ENCODE results near the gene NBEAL1. TPM values are rescaled to one million over a fixed set of nuclear protein-coding genes. Genes with fewer than 3 reads are reported as not detected.
"Not testable (repeated sequence)": the region's sequence is repeated elsewhere in the genome, so short reads cannot be mapped to it uniquely, and the experiment has no call there.

NBEAL1 gene
- total and polyA plus RNA-seq, 9 donors, result 3.0 to 20.5 (median 6.0) TPM

DNA sequence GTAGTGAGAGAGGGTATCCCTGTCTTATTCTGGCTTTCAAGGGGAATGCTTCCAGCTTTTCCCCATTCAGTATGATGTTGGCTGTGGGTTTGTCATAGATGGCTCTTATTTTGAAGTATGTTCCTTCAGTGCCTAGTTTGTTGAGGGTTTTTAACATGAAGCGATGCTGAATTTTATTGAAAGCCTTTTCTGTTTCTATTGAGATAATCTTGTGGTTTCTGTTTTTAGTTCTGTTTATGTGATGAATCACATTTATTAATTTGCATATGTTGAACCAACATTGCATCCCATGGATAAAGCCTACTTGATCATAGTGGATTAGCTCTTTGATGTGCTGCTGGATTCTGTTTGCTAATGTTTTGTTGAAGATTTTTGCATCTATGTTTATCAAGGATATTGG, 87.7 kb downstream of the NBEAL1 start:
- not testable (repeated sequence) for H3K27me3 ChIP-seq (ENCODE audit: control insufficient read depth, insufficient read depth, low read length); H3K27ac ChIP-seq (ENCODE audit: low read length); DNase-seq; H3K9me3 ChIP-seq (replicated peaks; ENCODE audit: control insufficient read depth, low read depth, low read length); H3K4me1 ChIP-seq (ENCODE audit: control insufficient read depth, insufficient read depth, low read length); H3K4me3 ChIP-seq (ENCODE audit: low read length); H3K36me3 ChIP-seq (ENCODE audit: control insufficient read depth, insufficient read depth, low read length)
- no CpG with 5 or more reads among the region's 1 CpG for WGBS (ENCODE audit: insufficient coverage)

DNA sequence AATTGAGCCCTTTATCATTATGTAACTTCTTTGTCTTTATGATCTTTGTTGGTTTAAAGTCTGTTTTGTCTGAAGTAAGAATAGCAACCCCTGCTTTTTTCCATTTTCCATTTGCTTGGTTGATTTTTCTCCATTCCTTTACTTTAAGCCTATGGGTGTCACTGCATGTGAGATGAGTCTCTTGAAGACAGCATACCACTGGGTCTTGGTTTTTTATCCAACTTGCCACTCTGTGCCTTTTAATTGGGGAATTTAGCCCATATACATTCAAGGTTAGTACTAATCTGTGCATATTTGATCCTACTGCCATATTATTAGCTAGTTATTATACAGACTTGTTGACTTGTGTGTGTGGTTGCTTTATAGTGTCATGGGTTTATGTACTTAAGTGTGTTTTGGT, 89.6 kb downstream of the NBEAL1 start:
- H3K4me1 ChIP-seq (ENCODE audit: control insufficient read depth, insufficient read depth, low read length), result no peaks in the 10 kb centered on the region
- H3K36me3 ChIP-seq (ENCODE audit: control insufficient read depth, insufficient read depth, low read length), result peaks cover 8% of the 10 kb centered on the region
- H3K4me3 ChIP-seq (ENCODE audit: low read length), result no peak overlapping the region
- H3K9me3 ChIP-seq (replicated peaks; ENCODE audit: control insufficient read depth, low read depth, low read length), result peaks cover 7% of the 10 kb centered on the region
- no peak overlapping the region for H3K27ac ChIP-seq (ENCODE audit: low read length)
- DNase-seq, result no peak
- no peaks in the 10 kb centered on the region for H3K27me3 ChIP-seq (ENCODE audit: control insufficient read depth, insufficient read depth, low read length)

DNA sequence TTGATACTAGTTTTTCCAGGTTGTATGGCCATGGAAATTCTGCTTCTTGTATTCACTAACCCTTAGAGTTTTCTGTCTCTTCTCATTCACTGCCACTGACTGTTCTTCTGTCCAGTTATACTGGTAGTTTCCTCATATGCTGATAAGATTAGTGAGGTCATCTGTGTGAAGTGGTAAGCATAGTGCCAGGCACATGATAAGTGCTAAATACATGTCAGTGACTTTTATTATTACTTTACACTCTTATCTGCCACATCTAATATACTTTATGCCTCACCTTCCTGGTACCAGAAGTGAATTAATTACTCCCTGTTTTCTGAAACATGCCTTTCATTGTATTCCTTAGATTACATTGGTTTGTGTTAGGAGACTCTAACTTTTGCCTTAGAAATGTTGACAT, 91.3 kb downstream of the NBEAL1 start:
- Histone ChIP-seq H3K27ac (ENCODE audit: low read length) (no peak overlapping the region), H3K4me3 (ENCODE audit: low read length) (no peak overlapping the region), H3K4me1 (ENCODE audit: control insufficient read depth, insufficient read depth, low read length) (no peaks in the 10 kb centered on the region), H3K27me3 (ENCODE audit: control insufficient read depth, insufficient read depth, low read length) (no peaks in the 10 kb centered on the region), H3K36me3 (ENCODE audit: control insufficient read depth, insufficient read depth, low read length) (peaks cover 10% of the 10 kb centered on the region), H3K9me3 (replicated peaks; ENCODE audit: control insufficient read depth, low read depth, low read length) (peaks cover 7% of the 10 kb centered on the region)
- DNase-seq, result no peak

DNA sequence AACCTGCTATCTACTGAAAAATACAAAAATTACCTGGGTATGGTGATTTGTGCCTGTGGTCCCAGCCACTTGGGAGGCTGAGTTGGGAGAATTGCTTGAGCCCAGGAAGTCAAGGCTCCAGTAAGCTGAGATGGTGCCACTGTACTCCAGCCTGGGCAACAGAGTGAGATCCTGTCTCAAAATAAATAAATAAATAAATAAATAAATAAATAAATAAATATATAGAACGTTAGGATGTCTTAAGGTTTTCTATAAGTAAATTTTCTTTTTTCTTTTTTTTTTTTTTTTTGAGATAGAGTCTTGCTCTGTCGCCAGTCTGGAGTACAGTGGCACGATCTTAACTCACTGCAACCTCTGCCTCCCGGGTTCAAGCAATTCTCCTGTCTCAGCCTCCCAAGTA, 95.8 kb downstream of the NBEAL1 start:
- H3K27ac ChIP-seq (ENCODE audit: low read length); H3K4me1 ChIP-seq (ENCODE audit: control insufficient read depth, insufficient read depth, low read length); H3K27me3 ChIP-seq (ENCODE audit: control insufficient read depth, insufficient read depth, low read length); H3K9me3 ChIP-seq (replicated peaks; ENCODE audit: control insufficient read depth, low read depth, low read length); H3K4me3 ChIP-seq (ENCODE audit: low read length); DNase-seq: not testable (repeated sequence)
- WGBS (ENCODE audit: insufficient coverage), result no CpG with 5 or more reads among the region's 4 CpGs
- peaks cover 30% of the 10 kb centered on the region for H3K36me3 ChIP-seq (ENCODE audit: control insufficient read depth, insufficient read depth, low read length)

DNA sequence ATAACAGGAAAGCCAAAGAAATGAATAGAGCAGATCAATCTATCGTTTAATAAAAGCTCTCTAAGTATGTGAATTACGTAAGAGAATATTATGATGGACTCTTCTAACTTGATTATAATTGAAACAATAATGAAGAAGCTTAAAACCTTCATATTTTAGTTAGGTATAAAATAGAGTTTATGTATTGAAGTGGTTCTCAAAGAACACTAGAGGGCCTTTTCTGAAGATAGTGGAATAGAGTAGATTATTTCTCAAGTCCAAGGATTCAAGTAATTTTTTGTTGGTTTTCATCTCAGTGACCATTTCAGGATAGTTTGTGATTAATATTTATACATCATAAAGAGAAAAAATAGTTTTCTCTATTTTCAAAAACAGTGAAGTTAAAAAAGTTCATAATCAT, 97.7 kb downstream of the NBEAL1 start:
- Histone ChIP-seq H3K36me3 (ENCODE audit: control insufficient read depth, insufficient read depth, low read length) (peaks cover 30% of the 10 kb centered on the region), H3K27ac (ENCODE audit: low read length) (no peak overlapping the region), H3K4me1 (ENCODE audit: control insufficient read depth, insufficient read depth, low read length) (no peaks in the 10 kb centered on the region), H3K9me3 (replicated peaks; ENCODE audit: control insufficient read depth, low read depth, low read length) (no peaks in the 10 kb centered on the region), H3K4me3 (ENCODE audit: low read length) (no peak overlapping the region), H3K27me3 (ENCODE audit: control insufficient read depth, insufficient read depth, low read length) (no peaks in the 10 kb centered on the region)
- DNase-seq, result no peak
- no CpG with 5 or more reads among the region's 2 CpGs for WGBS (ENCODE audit: insufficient coverage)

DNA sequence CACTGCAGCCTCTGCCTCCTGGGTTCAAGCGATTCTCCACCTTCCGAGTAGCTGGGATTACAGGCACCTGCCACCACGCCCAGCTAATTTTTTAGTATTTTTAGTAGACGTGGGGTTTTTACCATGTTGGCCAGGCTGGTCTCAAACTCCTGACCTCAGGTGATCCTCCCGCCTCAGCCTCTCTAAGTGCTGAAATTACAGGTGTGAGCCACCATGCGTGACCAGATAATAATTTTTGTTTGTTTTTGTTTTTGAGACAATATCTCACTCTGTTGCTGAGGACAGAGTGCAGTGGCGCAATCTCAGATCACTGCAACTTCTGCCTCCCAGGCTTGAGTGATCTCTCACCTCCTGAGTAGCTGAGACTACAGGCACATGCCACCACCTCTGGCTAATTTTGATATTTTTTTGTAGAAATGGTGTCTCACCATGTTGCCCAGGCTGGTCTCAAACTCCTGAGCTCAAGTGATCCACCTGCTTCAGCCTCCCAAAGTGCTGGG, 100.6 kb downstream of the NBEAL1 start:
- not testable (repeated sequence) for H3K9me3 ChIP-seq (replicated peaks; ENCODE audit: control insufficient read depth, low read depth, low read length); H3K27me3 ChIP-seq (ENCODE audit: control insufficient read depth, insufficient read depth, low read length); DNase-seq; H3K27ac ChIP-seq (ENCODE audit: low read length); H3K4me3 ChIP-seq (ENCODE audit: low read length); H3K4me1 ChIP-seq (ENCODE audit: control insufficient read depth, insufficient read depth, low read length)
- H3K36me3 ChIP-seq (ENCODE audit: control insufficient read depth, insufficient read depth, low read length), result peaks cover 22% of the 10 kb centered on the region
- WGBS (ENCODE audit: insufficient coverage), result 100% methylated on average over 1 of the region's 7 CpGs

DNA sequence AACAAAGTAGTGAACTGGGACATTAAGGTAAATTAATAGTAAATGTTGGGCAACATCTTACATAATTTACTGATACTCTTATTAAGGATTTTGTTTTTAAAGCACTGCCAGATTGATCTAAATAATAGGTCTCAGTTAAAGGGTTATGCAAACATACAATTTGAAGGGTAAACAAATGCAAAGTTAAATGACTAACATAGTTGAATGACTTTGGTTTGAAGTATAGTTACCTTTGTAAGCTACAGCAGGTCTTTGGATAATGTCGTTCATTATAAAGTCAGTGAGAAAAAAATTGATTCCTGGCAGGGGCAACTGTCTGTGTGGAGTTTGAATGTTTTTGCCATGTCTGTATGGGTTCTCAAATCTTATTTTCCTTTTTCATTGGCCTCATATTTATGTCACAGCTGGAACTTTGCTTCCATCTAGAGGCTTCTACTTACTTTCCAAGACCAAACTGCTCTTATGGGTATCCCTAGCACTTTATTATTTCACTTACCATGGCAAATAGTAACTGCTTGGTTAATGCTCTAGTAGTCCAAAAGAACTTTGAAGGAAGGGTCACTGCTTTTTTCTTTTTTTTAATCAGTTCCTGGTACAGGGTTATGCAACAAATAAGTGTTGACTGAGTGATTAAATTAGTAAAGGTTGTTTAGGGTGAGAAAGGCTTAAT, 107.8 kb downstream of the NBEAL1 start:
- no peaks in the 10 kb centered on the region for H3K27me3 ChIP-seq (ENCODE audit: control insufficient read depth, insufficient read depth, low read length)
- DNase-seq, result peak; percentile 60
- no peak overlapping the region for H3K4me3 ChIP-seq (ENCODE audit: low read length)
- H3K4me1 ChIP-seq (ENCODE audit: control insufficient read depth, insufficient read depth, low read length), result no peaks in the 10 kb centered on the region
- no CpG with 5 or more reads among the region's 1 CpG for WGBS (ENCODE audit: insufficient coverage)
- peaks cover 3% of the 10 kb centered on the region for H3K36me3 ChIP-seq (ENCODE audit: control insufficient read depth, insufficient read depth, low read length)
- H3K27ac ChIP-seq (ENCODE audit: low read length), result no peak overlapping the region
- no peaks in the 10 kb centered on the region for H3K9me3 ChIP-seq (replicated peaks; ENCODE audit: control insufficient read depth, low read depth, low read length)

DNA sequence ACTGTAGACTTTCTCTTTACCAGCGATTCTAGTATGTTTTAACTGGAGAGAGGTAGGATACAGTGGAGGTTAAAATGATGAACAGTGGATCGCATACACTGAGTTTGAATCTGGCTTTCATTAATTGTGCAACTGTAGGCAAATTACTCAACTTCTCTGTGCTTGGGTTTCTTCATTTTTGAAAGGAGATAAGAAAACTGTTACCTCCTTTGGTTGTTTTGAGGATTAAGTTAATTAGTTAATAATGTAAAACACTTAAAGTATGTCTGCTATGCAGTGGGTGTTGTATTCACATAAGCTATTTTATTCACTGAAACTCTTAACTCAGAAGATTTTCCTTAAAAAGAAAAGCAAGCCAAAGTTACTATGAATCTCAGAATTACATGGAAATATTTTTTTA, 112.3 kb downstream of the NBEAL1 start:
- peaks cover 3% of the 10 kb centered on the region for H3K36me3 ChIP-seq (ENCODE audit: control insufficient read depth, insufficient read depth, low read length)
- no peaks in the 10 kb centered on the region for H3K4me1 ChIP-seq (ENCODE audit: control insufficient read depth, insufficient read depth, low read length)
- no peak overlapping the region for H3K4me3 ChIP-seq (ENCODE audit: low read length)
- 79% methylated on average over 2 of the region's 2 CpGs for WGBS (ENCODE audit: insufficient coverage)
- no peaks in the 10 kb centered on the region for H3K9me3 ChIP-seq (replicated peaks; ENCODE audit: control insufficient read depth, low read depth, low read length)
- DNase-seq, result no peak
- no peaks in the 10 kb centered on the region for H3K27me3 ChIP-seq (ENCODE audit: control insufficient read depth, insufficient read depth, low read length)
- no peak overlapping the region for H3K27ac ChIP-seq (ENCODE audit: low read length)

DNA sequence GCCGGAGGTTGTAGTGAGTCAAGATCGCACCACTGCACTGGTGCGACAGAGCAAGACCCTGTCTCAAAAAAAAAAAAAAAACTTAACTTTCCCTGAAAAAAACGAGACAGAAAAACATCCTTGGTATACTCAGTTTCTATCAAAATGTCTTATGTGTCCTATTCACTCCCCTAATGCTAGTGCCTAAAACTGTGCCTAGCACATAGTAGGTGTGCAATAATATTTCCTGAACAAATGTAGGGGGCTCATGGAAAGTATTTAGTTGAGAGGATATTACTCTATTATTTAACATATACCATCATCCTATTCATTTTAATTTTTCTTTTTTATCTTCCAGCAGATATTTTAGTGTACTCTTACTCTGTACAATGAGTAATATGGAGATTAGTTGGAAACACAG, 120.4 kb downstream of the NBEAL1 start:
- no CpG with 5 or more reads among the region's 4 CpGs for WGBS (ENCODE audit: insufficient coverage)
- Histone ChIP-seq H3K4me3 (ENCODE audit: low read length) (no peak overlapping the region), H3K4me1 (ENCODE audit: control insufficient read depth, insufficient read depth, low read length) (no peaks in the 10 kb centered on the region), H3K27me3 (ENCODE audit: control insufficient read depth, insufficient read depth, low read length) (no peaks in the 10 kb centered on the region), H3K9me3 (replicated peaks; ENCODE audit: control insufficient read depth, low read depth, low read length) (no peaks in the 10 kb centered on the region), H3K36me3 (ENCODE audit: control insufficient read depth, insufficient read depth, low read length) (peaks cover 3% of the 10 kb centered on the region), H3K27ac (ENCODE audit: low read length) (no peak overlapping the region)
- no peak for DNase-seq

DNA sequence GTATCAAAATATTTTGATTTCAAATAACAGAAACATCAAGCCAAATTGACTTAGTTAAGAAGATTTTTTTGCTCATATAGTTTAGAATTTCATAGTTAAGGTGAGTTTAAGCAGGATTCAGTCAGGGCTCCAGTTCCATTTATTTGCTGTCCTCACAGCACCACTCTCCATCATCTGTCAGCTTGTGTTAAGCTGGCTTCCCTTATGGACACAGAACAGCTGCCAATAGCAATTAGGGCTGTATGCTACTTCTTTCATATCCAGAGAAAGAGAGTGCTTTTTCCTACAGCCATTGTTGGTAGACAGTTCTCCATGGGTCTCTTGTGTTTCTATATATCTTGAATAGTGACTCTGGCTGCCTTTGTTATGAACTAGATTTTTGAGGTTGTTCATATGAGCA, 128.7 kb downstream of the NBEAL1 start:
- no peaks in the 10 kb centered on the region for H3K9me3 ChIP-seq (replicated peaks; ENCODE audit: control insufficient read depth, low read depth, low read length)
- no peaks in the 10 kb centered on the region for H3K4me1 ChIP-seq (ENCODE audit: control insufficient read depth, insufficient read depth, low read length)
- H3K4me3 ChIP-seq (ENCODE audit: low read length), result no peak overlapping the region
- no peaks in the 10 kb centered on the region for H3K27me3 ChIP-seq (ENCODE audit: control insufficient read depth, insufficient read depth, low read length)
- H3K36me3 ChIP-seq (ENCODE audit: control insufficient read depth, insufficient read depth, low read length), result peaks cover 2% of the 10 kb centered on the region
- no peak for DNase-seq
- H3K27ac ChIP-seq (ENCODE audit: low read length), result no peak overlapping the region

DNA sequence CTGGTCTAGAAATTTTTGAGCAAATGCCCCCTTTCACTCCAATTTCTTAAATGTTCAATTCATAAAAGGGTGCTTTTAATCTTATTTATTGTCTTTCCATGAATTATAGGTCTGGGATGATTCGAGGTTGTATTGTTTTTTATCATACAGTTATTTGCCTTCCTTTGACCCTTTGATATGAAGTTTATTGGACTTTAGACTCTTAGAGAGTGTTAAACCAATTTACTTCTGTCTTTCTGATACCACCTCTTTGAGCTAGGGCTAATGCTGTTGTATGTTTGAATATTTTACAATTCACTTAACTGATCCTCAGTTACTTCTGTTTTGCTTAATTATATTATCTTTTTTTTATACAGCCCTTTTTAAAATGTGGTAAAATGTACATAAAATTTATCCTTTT, 134.5 kb downstream of the NBEAL1 start:
- no peak overlapping the region for H3K27ac ChIP-seq (ENCODE audit: low read length)
- H3K27me3 ChIP-seq (ENCODE audit: control insufficient read depth, insufficient read depth, low read length), result no peaks in the 10 kb centered on the region
- H3K4me3 ChIP-seq (ENCODE audit: low read length), result no peak overlapping the region
- H3K4me1 ChIP-seq (ENCODE audit: control insufficient read depth, insufficient read depth, low read length), result no peaks in the 10 kb centered on the region
- no CpG with 5 or more reads among the region's 1 CpG for WGBS (ENCODE audit: insufficient coverage)
- H3K36me3 ChIP-seq (ENCODE audit: control insufficient read depth, insufficient read depth, low read length), result peaks cover 7% of the 10 kb centered on the region
- DNase-seq, result no peak
- H3K9me3 ChIP-seq (replicated peaks; ENCODE audit: control insufficient read depth, low read depth, low read length), result no peaks in the 10 kb centered on the region
